ENCODE data around the gene ANKRD6.

Gene ANKRD6

GRCh38 chr6:89566930-89567629 lies 134.1 kb downstream of the ANKRD6 start:
- DNase-seq, result no peak

DNA sequence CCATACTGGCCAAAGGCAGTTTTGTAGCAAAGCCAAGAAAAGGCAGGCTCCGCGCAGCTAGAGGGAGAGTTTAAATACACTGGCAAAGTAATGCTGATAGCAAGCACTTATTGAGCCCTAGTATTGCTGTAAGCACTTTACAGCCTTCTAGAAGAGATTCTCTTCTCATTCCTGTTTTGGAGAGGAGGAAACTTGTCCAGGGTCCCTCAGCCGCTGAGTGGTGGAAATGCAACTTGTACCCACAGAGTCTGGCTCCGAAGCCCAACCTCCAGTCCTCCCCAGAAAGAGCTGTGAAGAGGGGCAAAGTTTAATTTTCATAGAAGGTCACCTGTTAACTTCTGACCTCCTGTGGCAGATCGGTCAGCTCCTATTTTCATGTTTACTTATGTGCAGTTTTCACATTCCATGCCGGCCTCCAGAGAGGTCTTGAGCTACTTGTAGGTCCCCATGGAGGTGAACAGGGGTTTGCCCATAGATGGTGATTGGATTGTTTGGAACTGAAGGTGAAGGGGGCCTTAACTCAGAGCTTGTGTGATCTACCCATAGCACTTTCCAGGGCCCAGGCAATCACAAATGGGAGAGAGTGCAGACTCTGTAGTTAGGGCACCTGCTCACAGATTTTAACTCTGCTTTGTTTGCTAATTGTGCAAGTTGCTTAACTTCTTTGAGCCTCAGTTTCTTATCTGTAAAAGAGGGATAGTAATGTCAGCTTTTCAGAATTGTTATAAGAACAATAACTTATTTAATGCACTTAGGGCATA lies 134.9 kb downstream of the ANKRD6 start:
- DNase-seq, result no peak

DNA sequence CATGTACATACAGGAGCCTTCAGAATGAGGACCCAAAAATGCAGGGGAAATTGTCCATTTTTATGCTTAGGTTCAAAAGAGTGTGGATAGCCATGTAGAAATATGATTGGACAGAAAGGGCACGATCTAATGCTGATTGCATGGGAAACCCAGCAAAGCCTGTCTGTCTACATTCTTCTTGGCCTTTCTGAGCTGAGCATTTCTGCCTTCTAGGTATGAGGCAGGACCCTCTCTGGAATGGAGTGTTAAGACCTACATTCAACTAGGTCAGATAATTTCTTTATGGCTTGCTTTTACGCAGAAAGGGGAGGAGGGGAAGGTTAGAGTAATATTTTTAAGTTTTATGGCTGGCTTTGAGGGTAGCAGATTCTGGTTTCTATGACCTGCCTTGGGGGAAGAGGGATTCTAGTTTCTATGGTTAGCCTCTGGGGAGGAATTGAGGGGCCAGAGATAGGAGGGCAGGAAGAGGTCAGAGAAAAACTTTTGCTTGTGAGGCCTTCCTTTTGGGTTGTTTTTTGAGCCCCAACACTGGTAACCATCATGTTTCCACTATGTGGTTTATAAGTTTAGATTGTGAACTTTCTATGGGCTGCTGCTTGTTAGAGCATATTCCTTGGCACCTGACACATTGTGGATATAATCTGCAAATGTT lies 142.1 kb downstream of the ANKRD6 start:
- no peak for DNase-seq

- no peak for DNase-seq
Measured at GRCh38 chr6:89575562-89575960, 142.6 kb downstream of the ANKRD6 start.

DNA sequence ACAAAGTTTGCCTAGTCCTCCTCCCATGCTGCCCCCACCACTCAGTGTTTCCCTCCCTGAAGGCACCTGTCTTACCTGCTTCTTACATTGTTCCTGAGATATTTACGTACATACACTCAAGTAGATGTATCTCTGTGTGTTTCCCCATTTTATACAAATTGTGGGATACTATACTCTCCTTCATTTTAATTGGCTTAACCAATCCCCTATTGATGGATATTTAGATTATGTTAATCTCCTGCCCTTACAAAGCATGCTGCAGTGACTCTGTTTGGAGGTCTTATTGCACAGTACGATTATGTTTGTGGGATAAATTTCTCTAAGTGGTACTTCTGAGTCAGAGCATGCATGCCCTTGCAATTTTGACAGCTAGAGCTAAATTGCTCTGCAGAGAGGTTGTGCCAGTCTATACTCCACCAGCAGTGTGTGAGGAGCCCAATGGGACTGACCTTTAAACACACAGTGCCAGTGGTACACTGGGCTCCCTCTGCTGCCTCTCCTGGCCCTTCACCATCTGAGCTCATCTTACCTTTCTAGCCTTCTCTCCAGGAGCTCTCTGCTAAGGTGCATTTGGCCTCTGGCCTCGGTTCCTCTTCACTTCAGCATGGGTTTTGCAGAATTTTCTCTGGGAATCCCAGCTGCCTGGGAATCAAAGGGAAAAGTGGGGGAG lies 148.2 kb downstream of the ANKRD6 start:
- DNase-seq, result no peak

- DNase-seq, result no peak
Measured at GRCh38 chr6:89581689-89582088, 148.7 kb downstream of the ANKRD6 start.

DNA sequence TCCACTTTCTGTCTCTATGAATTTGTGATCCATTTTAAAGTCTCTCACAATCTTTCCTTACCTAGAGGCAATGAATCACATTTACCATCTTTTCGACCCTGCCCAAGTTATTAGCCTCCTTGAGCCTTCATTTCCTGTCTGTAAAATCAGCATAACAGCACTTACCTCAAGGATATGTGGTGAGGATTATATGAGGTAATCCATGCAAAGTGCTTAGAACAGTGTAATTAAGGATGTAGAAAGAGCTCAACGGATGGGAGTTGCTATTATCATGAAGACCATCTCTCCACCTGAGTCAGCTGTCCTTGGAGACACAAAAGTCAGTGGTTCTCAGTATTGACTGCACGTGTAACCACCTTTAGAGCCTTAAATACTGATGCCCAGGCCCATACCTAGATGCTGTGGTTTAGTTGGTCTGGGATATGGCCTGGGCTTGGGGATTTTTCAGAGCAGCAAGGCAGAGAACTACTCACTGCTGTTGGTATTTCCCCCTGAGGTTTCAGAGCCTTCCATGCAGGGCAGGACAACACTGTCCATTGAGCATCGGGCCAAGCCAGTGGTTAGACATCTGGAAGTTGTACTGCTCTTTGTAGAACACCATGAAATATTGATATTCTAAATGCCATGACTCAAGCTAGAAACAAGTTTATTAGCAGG lies 149.8 kb downstream of the ANKRD6 start:
- no peak for DNase-seq

DNA sequence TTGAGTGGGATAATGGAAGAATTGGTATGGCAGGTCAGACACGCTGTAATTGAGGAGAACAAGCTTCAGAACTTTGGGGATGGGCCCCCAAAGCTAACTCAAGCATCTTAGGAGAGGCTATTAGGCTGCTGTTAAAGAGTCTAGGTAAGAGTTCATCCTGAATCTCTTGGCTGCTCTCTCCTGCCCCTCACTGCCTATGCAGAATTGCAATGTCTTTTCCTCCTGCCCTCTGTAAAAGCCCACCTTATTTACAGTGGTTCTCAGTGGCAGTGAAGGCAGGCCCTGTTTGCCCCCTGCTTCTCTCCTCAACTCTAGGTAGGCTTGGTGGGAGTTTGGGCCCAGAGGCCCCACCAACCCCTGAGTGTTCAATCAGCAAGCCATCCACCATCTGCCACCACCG lies 150.6 kb downstream of the ANKRD6 start:
- DNase-seq, result no peak

- no peak for DNase-seq
Measured at GRCh38 chr6:89584539-89584938, 151.6 kb downstream of the ANKRD6 start.

- DNase-seq, result no peak
Measured at GRCh38 chr6:89585154-89585553, 152.2 kb downstream of the ANKRD6 start.

- no peak for DNase-seq
Measured at GRCh38 chr6:89589297-89590025, 156.5 kb downstream of the ANKRD6 start.

- no peak for DNase-seq
Measured at GRCh38 chr6:89590133-89590532, 157.2 kb downstream of the ANKRD6 start.

GRCh38 chr6:89591745-89592144 lies 158.8 kb downstream of the ANKRD6 start:
- DNase-seq, result no peak

GRCh38 chr6:89596056-89596455 lies 163.1 kb downstream of the ANKRD6 start:
- DNase-seq, result no peak

- no peak for DNase-seq
Measured at GRCh38 chr6:89596484-89596883, 163.5 kb downstream of the ANKRD6 start.

DNA sequence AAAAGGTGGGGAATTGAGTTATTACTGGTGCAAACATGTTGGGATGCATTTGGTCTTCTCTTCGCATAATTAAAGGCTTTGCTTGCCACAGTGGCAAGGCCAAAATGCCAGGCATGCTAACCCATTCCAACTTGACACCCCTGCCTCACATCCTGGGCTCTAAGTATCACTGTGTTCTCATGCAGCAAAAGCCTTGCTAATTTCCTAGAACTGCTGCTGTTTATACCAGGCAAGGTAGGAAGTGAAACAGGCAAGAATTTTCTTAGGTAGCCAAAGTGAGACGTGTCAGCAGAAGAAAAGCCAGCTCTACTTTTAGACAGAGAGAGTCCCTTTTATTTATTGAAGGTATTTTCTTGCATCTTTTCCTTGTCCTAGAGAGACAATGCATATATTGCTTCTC lies 164.4 kb downstream of the ANKRD6 start:
- DNase-seq, result no peak

GRCh38 chr6:89597988-89598387 lies 165.0 kb downstream of the ANKRD6 start:
- DNase-seq, result peak; percentile 5

GRCh38 chr6:89599727-89600126 lies 166.8 kb downstream of the ANKRD6 start:
- DNase-seq, result no peak

GRCh38 chr6:89602166-89602565 lies 169.2 kb downstream of the ANKRD6 start:
- DNase-seq, result no peak

DNA sequence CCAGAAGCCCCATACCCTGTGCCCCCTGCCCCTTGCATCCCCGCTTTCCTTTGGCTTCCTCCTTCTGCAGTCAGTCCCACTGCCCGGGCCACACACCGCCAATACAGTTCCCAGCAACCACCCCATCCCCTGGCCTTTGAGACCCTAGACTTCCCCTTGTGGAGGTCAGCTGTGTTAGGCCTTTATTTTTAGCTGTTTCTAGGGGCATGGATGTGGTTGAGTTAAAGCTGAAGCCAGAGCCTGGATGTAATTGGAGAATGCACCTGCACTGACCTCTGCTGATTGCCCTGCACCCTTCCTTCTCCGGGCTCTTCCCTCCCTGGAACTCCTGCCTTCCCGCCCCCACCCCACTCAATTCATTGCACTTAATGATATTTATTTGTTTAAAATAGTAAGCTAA lies 171.7 kb downstream of the ANKRD6 start:
- no peak for DNase-seq

- no peak for DNase-seq
Measured at GRCh38 chr6:89605861-89606260, 172.9 kb downstream of the ANKRD6 start.

DNA sequence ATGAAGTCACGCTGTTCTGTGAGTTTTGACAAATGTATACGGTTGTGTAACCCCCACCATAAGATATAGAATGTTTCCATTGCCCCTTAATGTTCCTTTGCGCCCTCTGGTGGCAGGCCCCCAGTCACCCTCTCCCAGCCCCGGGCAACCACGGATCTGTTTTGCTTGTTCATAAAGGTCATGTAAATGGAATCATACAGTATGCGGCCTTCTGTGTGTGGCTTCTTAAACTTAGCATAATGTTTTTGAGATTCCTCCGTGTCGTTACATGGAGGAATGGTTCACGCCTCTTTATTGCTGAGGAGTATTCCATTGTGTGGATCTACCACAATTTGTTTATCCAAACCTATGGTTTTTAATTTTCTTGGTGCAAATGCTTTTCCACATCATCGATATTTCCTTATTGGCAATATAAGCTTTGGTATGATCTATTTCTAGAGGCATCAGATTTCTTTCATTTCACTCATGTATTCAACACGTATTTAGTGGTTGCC lies 177.2 kb downstream of the ANKRD6 start:
- peak; percentile 47 for DNase-seq
